NCI-H1930 (cell line): Measurements from ENCODE around the gene HDC.

ENCODE experiments used
- DNase-seq, 2 experiments: peaks; one replicate each; lab custom pipeline; 2025; lab: John Stamatoyannopoulos, UW

HDC gene, protein sequence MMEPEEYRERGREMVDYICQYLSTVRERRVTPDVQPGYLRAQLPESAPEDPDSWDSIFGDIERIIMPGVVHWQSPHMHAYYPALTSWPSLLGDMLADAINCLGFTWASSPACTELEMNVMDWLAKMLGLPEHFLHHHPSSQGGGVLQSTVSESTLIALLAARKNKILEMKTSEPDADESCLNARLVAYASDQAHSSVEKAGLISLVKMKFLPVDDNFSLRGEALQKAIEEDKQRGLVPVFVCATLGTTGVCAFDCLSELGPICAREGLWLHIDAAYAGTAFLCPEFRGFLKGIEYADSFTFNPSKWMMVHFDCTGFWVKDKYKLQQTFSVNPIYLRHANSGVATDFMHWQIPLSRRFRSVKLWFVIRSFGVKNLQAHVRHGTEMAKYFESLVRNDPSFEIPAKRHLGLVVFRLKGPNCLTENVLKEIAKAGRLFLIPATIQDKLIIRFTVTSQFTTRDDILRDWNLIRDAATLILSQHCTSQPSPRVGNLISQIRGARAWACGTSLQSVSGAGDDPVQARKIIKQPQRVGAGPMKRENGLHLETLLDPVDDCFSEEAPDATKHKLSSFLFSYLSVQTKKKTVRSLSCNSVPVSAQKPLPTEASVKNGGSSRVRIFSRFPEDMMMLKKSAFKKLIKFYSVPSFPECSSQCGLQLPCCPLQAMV

DNA sequence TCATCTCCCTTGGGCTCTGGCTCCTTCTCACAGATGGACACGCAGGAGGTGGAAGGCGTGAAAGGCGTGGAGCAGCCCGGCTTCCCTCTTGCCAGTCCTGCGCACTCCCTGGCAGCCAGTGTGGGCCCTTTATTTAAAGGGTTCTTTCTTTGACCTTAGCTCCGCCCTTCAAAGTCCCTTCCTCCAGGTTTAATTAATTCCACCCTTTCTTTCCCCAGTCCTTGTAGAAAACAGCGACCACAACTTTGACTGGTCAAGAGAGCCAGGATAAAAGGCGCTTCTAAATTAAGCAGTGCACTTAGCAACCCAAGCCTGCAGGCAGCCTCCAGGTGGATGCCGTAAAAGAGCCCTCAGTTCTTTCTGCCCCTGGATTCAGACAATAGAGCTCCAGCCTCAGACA, at the start of gene HDC:
TSS of gene HDC (minus strand) at position 107 of the 400 bp plus-strand sequence. CDS start at position 4, 103 bp downstream.
- no peak for DNase-seq

GRCh38 chr15:50312636-50313035, 47.1 kb upstream of the HDC start:
- DNase-seq = no peak

DNA sequence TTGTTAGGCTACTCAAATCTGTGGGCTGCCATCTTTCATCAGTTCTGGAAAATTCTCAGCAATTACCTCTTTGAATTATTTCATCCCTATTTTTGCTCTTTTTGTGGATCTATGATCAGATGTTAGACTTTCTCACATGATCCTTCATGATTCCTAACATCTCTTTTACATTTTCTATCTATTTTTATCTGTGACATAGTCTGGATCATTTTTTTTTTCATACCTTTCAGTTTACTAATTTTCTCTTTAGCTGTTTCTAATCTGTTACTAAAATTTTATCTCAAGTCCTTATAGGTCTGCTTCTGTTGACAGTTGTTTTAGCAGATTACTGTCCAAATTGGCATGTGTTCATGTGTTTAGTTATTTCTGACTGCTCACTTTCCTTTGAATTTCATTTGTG, 42.3 kb upstream of the HDC start:
- no peak for DNase-seq

DNA sequence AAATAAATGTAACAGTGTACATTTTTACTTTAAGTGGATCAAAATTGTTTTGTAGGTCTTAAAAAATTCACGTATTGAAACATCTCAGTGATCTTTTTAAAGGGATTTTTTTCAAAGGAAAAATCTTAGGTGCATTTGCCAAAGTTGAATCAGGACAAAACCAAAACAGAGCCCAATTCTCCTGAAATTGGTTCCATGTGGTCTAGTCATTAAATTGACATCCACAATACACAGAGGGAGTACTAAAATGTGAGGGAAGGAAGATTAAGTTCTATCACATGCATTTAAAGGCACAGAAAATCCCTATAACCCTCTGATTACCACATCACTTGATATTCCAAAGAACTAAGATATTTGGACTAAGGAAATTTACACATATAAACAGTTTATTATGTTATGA, 39.3 kb upstream of the HDC start:
- DNase-seq = no peak

GRCh38 chr15:50302581-50302980, 37.1 kb upstream of the HDC start:
- no peak for DNase-seq

GRCh38 chr15:50298340-50298739, 32.8 kb upstream of the HDC start:
- DNase-seq = no peak

- DNase-seq = no peak
Observed at GRCh38 chr15:50295966-50296365, 30.4 kb upstream of the HDC start.

DNA sequence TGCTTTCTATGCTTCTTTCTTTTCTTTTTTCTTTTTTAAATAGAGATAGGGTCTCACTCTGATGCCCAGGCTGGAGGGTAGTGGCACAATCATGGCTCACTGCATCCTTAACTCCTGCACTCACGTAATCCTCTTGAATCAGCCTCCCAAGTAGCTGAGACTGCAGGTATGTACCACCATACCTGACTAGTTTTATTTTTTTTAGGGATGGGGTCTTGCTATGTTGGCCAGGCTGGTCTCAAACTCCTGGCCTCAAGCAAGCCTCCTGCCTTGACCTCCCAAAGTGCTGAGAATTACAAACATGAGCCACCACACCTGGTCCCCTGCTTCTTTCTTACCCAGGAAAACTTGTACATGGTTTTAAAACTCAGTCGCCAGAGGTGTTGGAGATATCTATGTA, 24.2 kb upstream of the HDC start:
- DNase-seq = no peak

- DNase-seq = no peak
Observed at GRCh38 chr15:50287324-50288116, 22.0 kb upstream of the HDC start.

DNA sequence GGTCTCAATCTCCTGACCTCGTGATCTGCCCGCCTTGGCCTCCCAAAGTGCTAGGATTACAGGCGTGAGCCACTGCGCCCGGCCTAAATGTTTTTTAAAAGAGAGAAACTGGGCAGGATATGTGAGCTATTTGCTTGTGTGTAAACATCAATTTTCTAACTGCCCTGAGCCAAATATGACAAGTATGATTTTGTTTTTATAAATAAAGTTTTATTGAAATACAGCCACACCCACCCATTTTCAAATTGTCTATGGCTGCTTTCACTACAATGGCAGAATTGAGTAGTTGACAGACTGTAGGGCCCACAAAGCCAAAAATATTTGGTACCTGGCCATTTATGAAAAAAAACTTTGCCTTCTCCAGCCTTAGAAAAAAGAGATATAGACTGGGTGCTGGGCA, 15.9 kb upstream of the HDC start:
- DNase-seq = no peak

GRCh38 chr15:50280271-50280670, 14.7 kb upstream of the HDC start:
- no peak for DNase-seq

DNA sequence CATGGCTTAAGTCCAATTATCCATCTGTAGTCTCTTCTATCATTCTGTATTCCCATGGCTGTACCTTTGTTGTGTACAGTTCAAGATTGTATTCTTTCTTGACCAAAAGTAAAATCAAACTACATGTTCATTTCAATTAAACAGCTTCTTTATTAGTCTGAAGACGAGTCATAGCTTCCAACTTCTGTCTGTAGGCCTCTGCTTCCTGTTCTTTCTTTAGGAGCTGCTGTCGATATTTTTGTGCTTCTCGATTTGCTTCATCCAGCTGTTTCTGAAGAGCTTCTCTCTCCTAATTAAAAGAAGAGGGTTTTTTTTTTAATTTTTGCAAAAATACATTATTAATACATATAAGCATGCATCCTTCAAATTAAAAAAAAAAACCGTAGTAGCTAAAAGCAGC, 13.0 kb upstream of the HDC start:
- DNase-seq = no peak

- DNase-seq = no peak
Observed at GRCh38 chr15:50277370-50277769, 11.8 kb upstream of the HDC start.

GRCh38 chr15:50275908-50276307, 10.4 kb upstream of the HDC start:
- no peak for DNase-seq

DNA sequence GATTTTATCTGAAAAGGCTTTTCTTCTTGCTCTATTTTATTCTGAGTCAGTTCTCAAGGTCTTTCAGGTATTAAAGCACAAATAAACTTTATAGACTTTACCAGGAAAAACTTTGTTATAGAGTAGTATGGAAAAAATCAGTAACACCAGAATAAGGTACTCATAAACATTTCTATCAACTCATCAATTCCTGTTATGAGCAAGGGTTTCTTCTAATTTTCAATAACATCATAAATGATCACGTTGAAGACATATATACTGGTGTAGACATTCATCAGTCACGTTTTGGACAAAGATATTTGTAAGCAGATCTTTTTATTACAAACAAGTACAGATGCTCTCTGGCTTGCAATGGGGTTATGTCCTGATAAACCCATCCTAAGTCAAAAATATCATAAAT, 9.6 kb upstream of the HDC start:
- no peak for DNase-seq

- no peak for DNase-seq
Observed at GRCh38 chr15:50267577-50267976, 2.1 kb upstream of the HDC start.

- DNase-seq = no peak
Observed at GRCh38 chr15:50262533-50262932, 3.0 kb downstream of the HDC start.

- DNase-seq = no peak
Observed at GRCh38 chr15:50261981-50262380, 3.5 kb downstream of the HDC start.

- no peak for DNase-seq
Observed at GRCh38 chr15:50260969-50261496, 4.5 kb downstream of the HDC start.

- no peak for DNase-seq
Observed at GRCh38 chr15:50259276-50259675, 6.2 kb downstream of the HDC start.

- no peak for DNase-seq
Observed at GRCh38 chr15:50257924-50258323, 7.6 kb downstream of the HDC start.

- no peak for DNase-seq
Observed at GRCh38 chr15:50257332-50257731, 8.2 kb downstream of the HDC start.
